SU-DHL-6 (cell line): Measurements from ENCODE around the gene DROSHA.

ENCODE experiments used
- CTCF ChIP-seq: fragments of 200-600 bp; sonication (generic); IDR thresholded peaks from one replicate; pipeline ENCODE4 v1.5.1; 2017; ENCODE audit warnings: antibody characterized with exemption, mild to moderate bottlenecking, low read length, moderate library complexity; ENCODE audit not compliant: insufficient read depth, poor library complexity, severe bottlenecking
- EZH2phosphoT487 ChIP-seq: fragments of 200-600 bp; sonication (generic), shearing (Covaris generic); conservative IDR thresholded peaks from 2 replicates; pipeline ENCODE4 v1.6.1; 2018; ENCODE audit warnings: mild to moderate bottlenecking, antibody characterized with exemption, low read length, moderate library complexity, mixed read lengths

GRCh38 chr5:31476738-31477141 lies 55.2 kb downstream of the DROSHA start:
- TF ChIP-seq CTCF (no peak), EZH2phosphoT487 (no peak)
